Activated CD8-positive, alpha-beta memory T cell treated with anti-CD3 and anti-CD28 coated beads, Interleukin-2, amount 50 U/mL, for 1 hour (primary cell): Measurements from ENCODE around the gene ABHD8.

Source experiments
- DNase-seq: peaks from one replicate; pipeline ENCODE4 v3.0.0-alpha.2; 2020; ENCODE audit errors: extremely low read depth

The ABHD8 gene, protein sequence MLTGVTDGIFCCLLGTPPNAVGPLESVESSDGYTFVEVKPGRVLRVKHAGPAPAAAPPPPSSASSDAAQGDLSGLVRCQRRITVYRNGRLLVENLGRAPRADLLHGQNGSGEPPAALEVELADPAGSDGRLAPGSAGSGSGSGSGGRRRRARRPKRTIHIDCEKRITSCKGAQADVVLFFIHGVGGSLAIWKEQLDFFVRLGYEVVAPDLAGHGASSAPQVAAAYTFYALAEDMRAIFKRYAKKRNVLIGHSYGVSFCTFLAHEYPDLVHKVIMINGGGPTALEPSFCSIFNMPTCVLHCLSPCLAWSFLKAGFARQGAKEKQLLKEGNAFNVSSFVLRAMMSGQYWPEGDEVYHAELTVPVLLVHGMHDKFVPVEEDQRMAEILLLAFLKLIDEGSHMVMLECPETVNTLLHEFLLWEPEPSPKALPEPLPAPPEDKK

DNA sequence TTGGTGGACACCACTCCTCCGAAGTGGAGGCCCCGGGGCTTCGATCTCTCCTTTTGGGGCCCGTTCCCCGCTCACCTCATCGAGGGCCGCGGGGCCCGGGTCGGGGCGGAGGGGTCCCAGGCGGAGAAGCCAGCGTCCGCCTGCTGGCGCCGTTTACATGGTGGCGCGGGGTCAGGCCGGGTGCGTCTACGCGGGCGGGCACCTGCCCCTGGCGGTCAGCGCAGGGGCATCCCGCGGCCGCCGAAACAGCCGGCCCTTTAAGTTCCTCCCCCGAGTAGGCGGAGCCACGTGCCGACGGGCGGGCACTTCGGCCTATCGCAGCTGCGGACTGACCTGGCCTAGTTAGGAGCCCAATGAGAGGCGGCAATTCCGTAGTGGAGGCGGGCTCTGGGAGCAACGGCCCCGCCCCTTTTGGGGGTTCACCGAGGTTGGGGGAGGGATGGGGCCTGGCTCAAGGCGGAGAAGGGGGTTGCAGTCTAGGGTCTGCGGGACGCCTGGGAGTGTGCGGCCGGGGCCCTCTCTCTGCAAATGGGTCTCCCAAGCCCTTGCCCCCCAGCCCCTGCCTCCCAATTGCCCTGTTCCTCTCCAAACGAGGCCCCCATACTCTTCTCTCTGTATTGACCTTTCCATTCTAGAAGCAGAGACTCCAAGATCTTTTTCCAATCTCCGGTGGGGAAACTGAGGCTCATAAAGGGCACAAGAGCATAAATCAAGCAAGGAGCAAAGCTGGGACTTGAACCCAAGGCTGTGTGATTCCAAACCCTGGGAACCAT lies at the start of gene ABHD8:
TSS of gene ABHD8 (minus strand) at position 259 of the 773 bp plus-strand sequence. CDS start 1,809 bp downstream, outside the sequence.
- peak; percentile 83 for DNase-seq

DNA sequence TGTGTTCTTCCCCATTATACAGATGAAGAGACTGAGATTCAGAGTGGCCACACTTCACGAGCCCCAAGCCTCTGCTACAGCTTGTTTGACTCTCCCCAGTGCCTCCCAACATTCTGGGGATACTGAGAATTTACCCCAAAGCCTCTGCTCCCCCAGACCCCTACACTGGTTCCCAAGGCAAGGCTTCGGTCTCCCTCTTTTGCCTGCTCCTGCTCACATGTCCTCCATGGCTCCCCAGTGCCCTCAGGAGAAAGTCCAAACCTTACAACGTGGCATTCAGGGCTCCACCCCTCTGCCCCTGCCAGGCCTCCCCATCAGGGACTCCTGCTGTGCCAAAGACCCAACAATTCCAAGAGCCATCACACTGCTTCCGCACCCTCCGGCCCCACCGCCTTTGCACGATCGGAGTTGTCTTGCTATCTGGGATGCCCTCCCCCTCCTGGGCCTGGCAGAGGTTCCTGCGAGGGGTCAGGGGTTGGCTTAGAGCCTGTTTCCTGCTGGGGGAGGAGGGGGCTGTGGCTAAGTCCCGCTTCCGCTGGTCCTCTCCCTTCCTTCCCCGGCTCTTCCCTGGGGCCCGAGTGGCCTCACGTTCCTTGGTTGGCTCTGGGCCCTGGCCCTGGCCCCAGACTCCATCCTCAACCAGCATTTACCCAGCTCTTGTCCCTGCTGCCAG lies 49.5 kb upstream of the ABHD8 start:
- DNase-seq: no peak

DNA sequence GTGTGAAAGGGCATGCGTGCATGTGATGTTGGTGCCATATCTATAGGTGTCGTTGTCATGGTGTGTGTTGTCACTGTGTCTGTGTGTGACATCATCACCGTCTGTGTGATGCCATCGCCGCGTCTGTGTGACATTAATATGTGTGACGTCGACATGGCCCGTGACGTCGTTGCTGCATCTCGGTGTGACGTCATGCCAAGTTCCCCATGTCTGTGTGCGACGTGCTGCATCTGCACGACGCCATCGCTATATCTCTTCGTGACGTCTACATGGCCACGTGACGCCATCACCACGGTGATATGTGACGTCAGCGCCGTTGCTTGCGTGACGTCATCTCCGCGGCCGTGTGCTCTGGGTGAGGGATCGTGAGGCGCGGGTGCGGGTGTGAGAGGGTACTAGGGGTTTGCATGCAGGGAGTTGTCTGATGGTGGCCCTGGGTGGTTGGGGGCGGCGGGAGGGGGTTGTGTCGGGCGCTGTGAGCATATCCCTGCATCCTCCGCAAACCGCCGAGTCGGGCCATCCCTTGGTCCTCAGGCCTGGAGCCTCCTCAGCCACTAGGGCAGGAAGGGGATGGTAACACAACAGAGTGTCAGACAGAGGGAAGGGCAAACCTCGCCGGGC lies 48.7 kb upstream of the ABHD8 start:
- no peak for DNase-seq

DNA sequence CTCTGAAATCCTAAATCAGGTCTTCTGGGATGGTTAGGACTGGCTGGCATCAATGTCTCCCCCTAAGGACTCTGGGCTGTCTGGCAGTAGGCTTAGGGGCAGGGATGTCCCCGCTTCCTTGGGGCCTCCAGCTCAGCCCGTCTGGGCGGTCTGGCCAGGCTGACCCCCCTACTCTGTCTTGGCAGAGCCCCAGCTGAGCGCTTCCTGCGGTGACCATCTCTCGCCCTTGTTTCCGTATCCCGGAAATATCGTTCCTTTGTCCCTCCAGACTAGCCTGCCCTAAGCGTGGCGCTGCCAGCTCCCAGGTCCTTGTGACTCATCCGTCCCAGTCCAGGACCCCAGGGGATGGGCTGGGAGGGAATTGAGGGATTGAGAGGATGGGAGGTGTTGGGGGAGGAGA lies 45.5 kb upstream of the ABHD8 start:
- no peak for DNase-seq

DNA sequence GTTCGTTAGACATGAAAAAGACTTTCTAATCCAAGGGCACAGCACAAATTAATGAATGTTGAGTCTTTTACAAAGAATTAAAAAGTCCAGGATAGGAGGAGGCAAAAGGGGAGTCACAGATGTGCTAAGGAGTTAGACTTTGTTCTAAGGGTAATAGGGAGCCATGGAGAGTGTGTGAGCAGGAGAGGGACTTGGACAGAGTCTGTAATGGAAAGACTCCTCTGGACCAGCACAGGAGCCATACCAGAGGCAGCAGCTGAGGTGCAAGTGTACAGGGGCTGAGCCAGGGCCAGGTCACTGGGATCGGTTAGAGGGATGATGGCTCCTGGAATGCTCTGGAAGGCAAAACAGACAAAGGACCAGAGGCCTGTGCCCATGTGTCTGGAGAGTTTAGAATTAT lies 44.7 kb upstream of the ABHD8 start:
- DNase-seq: no peak

DNA sequence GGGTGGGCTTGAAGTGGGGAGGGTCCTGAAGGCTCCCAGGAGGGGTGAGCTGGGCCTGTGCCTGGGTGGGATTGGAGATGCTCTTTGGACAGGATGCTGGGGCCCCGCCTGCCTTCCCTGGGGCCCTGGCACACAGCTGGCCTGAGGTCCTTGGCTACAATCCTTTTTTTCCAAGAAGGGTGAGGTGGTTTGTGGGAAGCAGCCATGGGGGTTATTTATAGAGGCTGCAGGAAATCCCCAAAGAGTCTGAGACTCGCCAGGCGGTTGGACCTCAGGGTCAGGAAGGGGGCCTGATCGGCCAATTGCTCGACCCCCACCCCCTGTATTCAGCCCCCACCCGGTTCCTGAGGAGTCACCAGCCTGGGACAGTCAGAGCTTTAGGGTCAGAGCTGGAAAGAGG lies 44.1 kb upstream of the ABHD8 start:
- no peak for DNase-seq

DNA sequence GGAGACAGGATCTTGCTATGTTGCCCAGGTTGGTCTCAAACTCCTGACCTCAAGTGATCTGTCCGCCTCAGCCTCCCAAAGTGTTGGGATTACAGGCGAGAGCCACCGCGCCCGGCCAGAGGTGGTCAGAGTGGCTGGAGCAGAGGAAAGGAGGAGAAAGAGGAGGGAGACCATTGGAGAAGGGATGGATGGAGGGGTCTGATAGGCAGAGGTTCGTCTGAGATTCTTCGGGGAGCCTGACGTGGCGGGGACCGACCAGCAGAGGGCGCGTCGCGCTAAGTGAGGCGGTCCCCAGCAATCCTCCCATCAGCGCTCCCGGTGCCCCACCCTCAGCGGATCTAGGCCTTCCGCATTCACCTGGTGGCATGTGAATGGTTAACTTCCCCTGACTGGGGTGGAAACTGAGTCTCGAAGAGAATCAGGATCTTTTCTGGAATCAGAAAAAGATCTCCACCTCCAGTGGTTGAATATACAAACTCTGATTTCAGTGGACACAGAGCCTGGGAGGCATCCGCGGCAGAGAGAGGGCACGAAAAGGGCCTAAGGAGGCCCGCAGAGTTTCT lies 43.0 kb upstream of the ABHD8 start:
- DNase-seq: peak; percentile 35

DNA sequence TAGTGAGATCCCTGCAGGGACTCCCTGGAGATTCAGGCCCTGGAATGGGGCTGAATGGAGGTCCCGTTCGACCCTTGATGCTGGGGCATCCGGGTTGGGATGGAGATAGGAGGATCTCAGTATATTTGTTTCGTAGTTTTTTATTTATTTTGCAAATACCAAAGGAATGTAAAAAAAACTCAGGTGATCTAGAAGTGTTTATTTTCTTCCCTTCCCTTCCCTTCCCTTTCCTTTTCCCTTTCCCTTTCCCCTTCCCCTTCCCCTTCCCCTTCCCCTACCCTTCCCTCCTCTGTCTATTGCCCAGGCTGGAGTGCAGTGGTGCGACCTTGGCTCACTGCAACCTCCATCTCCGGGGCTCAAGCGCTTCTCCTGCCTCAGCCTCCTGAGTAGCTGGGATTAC lies 38.6 kb upstream of the ABHD8 start:
- DNase-seq: no peak

DNA sequence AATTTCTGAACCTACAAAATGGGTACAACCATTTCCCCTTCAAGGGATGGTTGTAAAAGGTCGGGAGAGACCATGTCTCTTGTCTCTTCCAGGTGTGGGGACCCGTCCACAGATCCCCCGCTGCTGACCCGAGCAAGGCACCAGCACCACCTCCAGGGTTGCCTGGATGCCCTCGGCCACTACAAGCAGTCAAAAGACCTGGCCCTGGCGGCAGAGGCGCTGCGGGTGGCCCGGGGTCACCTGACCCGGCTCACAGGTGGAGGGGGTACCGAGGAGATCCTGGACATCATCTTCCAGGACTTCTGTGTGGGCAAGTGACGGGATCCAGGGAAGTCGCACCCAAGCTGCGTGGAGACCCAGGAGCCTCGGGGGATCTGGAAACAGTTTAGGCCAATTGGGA lies 38.2 kb upstream of the ABHD8 start:
- no peak for DNase-seq

DNA sequence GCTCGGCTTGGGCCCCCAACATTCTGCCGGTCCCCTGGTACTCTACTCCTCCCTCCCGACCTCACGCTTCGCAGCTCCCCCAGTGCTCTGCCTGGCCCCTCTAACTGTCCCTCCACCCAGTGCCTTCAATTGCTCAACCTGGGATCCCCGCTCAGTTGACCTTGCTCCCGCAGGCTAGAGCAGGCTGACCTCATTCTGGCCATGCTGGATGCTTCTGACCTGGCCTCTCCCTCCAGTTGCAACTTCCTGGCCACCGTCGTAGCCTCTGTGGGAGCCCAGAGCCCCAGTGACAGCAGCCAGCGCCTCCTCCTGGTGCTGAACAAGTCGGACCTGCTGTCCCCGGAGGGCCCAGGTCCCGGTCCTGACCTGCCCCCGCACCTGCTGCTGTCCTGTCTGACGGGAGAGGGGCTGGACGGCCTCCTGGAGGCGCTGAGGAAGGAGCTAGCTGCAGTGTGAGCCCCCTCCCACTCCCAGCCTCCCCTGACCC lies 37.7 kb upstream of the ABHD8 start:
- DNase-seq: no peak

DNA sequence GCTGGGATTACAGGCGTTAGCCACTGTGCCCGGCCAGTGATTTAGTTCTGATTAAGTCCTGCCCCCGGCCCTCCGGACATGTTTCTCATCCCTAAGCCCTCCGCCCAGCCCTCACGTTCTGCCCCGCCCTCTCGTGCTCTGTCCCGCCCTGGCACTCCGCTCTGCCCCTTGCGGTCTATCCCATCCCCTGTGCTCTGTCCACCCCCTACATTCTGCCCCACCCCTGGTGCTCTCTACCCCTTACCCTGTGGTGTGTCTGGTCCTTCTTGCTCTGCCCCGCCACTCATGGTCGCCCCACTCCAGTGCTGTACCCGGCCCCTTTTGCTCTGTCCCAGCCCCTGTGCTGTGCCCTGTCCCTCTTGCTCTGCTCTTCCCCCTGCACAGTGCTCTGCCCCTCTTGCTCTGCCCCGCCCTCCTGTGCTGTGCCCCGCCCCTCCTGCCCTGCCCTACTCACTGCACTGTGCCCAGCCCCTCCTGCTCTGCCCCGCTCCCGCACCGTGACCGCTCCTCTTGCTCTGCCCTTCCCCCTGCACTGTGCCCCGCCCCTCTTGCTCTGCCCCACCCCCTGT lies 37.2 kb upstream of the ABHD8 start:
- DNase-seq: no peak

DNA sequence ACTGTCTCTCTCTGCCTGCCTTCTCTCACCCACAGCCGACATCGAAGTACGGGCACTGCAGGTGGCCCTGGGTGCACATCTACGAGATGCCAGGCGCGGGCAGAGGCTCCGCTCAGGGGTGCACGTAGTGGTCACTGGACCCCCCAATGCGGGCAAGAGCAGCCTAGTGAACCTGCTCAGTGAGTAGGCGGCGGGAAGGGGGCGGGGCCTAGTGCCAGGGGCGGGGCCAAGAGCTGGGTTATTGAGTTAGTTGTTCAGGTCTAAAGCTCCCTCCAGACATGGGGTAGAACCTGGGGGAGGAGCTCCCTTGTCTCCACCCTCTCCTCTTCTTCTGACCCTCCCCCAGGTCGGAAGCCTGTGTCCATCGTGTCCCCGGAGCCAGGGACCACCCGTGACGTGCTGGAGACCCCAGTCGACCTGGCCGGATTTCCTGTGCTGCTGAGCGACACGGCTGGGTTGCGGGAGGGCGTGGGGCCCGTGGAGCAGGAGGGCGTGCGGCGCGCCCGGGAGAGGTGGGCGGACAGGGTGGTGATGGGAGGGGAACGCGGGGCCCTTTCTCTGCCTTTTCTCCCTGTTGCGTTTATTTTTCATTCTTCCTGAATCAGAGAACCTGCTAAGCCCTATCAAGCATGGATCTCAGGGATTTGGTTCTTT lies 36.0 kb upstream of the ABHD8 start:
- DNase-seq: no peak

DNA sequence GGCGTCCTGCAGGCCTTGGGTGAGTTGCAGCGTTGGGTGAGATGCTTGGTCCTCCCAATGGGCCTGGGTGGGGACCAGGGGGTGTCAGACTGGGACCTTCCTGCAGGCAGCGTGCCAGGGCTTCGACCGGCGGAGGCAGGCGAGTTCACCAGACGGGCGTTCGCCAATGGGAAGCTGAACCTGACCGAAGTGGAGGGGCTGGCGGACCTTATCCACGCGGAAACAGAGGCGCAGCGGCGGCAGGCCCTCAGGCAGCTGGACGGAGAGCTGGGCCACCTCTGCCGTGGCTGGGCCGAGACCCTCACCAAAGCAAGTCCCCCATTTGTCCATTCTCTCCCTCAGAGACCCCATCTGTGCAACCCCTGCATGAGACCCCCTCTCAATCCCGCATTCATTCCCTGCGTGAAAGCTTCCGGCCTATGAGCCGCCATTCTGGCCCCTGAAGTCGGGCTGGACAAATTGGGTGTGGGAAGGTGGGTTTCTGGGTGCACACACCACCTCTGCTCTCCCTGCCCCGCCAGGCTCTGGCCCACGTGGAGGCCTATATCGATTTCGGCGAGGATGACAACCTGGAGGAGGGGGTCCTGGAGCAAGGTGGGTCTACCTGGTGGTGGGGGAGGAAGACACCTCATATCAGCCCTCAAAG lies 35.3 kb upstream of the ABHD8 start:
- DNase-seq: no peak

DNA sequence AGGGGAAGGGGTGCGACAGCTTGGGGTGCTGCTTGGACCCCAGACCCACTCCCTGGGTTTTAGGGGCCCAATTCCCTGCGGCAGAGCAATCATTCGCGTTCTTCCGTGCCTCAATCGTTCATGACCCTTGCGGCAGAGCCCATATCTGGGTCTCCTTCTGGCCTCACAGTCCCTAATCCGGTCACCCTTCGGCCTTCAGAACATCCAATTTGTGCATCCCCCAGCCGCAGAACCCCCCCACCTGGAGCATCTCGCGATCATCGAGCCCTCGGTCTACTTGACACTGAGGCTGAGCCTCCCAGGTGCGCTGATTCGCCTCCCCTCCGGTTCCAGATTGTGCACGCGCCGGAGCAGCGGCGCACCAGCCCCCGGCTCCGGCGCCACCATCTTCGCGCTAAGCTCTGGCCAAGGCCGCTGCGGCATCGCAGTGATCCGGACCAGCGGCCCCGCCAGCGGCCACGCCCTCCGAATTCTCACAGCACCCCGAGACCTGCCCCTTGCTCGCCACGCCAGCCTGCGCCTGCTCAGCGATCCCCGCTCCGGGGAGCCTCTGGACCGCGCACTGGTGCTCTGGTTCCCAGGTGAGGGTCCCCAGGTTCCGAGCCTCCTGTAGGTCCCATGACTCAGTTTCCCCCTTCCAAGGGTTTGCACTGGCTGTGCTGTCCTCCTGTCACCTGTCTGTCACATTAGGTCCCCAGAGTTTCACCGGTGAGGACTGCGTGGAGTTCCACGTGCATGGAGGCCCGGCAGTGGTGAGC lies 34.6 kb upstream of the ABHD8 start:
- DNase-seq: no peak

DNA sequence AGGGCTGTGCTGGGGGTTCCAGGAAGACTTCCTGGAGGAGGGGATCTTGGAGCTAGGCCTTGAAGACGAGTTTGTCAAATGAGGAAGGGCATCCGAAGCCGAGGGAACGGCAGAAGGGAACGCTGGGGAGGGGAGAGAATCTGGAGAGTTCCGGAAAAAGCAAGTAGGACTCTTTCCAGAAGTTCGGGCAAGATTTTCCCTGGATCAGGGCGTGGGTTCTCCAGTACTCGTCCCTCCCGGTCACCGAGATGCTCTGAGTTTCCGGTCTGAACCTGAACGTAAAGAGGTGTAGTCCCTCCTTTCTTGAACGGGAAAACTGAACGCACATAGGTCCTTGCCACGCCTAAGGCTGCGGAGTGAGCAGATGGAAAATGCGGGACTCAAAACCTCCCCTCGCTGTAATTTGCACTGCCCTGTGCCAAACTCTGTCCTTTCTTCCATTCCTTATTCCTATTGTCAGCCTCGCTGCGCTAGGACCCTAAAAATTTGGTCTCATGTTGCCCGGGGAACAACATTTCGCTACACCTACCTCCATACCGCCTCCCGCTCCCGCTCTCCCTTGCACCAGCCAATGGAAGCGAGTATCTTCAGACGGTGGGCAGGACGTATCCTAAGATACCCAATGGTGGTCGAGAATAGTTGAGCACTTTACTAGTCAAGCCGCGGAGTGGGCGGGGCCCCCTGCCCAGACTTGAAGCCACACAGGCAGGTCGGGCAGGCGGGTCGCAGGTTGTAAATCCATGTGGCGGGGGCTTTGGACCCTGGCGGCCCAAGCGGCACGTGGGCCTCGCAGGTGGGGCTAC lies 33.8 kb upstream of the ABHD8 start, which contains the start of gene GTPBP3:
TSS of gene GTPBP3 (plus strand) at position 682 of the 803 bp plus-strand sequence. CDS start at position 741, 59 bp downstream.
- peak; percentile 93 for DNase-seq

DNA sequence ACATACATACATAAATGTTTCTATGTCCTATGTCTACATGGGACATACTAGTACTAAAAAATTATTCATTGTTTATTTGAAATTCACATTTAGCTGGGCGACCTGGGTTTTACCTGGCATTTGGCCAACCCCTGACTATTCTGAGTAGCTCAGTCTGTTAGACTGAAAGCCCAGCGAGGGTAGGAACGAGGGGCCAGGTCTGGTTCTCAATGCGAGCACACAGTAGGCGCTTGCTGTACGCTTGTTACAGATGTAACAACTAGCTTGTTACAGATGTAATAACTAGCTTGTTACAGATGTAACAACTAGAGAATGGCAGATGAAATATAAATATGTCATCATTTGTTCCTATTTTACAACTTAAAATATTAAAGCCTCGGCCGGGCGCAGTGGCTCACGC lies 32.4 kb upstream of the ABHD8 start:
- DNase-seq: no peak

DNA sequence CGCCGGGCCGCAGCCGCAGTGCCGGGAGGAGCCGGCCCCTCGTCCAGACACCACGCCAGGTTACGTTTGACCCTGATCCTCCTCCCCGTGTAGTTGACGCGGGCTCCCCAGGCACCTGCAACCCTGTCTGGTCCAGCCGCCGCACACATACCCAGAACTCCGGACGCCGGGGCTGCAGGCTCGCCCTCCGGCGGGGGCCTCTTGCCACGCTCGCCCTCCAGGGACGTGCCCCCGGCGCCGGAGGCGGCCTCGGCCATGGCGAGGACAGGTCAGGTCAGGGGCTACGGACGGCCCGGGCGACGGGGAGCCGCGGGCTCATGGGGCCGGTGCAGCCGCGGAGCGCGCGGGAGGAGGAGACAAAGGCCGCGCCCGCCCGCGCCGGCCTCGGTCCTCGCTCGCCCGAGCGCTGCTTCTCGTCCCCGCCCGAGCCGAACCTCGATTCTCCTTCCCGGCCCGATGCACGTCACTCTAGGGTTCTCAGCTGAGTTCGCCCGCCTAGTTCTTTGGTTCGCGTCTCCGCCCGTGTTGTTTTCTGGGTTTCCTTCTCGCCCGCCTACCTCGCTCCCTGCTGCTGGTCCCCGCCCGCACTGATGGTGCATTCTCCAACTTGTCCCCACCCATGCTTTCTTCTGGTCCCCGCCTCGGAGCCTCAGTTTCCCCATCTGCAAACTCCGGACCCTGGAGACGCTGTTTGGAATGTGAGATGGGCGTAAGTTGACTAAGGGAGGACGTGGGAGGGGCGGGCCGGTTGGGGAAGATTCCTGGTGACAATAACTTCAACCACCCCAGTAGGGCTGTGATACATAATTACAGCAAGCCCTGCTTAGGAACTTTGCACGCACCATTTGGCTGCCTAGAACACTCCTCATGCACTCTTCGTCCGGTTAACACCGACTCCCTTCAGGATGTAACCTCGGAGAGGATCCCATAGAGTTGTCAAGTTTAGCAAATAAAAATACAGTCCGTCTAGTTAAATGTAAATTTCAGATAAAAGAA lies 31.5 kb upstream of the ABHD8 start, which contains the start of gene ANO8:
TSS of gene ANO8 (minus strand) at position 442 of the 996 bp plus-strand sequence. CDS start at position 257, 185 bp downstream.
- peak; percentile 91 for DNase-seq
